Thoracic aorta endothelial cell (primary cell): ENCODE results near the gene DSC2. TPM values are rescaled to one million over a fixed set of nuclear protein-coding genes. Genes with fewer than 3 reads are reported as not detected.

Source experiments
- total RNA-seq: library from RNA; depleted of rRNA; stranded (reverse); fragments of >200 nt; gene quantifications from 2 replicates; pipeline ENCODE4 v1.2.3, GENCODE V29; 2012

DSC2 gene
- 0.14 TPM in 1 of 2 replicates, not detected in the other for total RNA-seq

GRCh38 chr18:31102025-31102684, at the start of gene DSC2:
Gene DSC2 (minus strand): TSS chr18:31102421. CDS start chr18:31101971, 450 bp downstream.

DNA sequence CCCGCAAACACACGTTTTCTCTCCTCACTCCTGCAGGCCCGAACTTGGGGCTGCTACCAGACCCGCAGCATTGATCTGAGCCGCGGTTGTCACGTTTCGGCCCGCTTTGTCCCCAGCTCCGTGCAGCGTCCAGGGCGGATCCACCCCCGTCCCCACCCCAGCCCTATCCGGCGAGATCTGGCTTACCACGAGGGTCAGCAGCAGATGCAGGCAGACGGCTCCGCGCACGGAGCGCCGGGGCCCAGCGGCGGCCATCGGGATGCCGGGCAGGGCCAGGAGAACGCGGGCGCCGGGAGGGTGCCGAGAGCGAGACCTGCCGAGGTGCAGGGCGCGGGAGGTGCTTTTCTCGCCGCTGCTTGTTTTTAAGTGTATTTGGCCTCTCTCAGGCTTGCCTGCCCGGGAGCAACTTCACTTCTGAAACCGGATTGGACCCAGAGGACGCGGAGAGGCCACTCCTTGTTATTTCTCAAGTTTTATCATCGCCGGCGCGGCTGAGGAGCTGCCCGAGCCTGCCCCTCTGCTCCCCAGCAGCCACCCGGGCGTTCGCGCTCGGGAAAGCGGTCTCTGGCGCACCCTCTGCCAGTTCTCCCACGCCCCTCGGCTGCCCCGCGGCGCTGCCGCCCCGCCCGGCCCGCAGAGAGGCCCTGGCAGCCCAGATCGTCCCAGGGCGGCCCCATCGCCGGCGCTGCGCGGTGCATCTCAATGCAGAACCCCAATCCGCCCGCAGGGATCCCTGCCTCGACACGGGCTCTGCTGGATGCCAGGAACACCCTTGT, 59.6 kb downstream of the DSC2 start, which contains the start of gene DSC3:
Gene DSC3, minus strand, starts transcription at position 337 of the 776 bp plus-strand sequence. Its CDS starts 82 bp downstream, at position 255.

Other genes starting within 250 kb of the DSC2 start
- under 0.01 and 0.22 TPM in 2 replicates for gene DSC3, start 59.7 kb downstream of the DSC2 start, total RNA-seq
- gene DSC1, start 60.4 kb upstream of the DSC2 start, total RNA-seq: not detected in 2 replicates
- gene DSG1, start 215.7 kb upstream of the DSC2 start, total RNA-seq: not detected in 2 replicates